Measurements from ENCODE around the gene A4GALT. TPM values are rescaled to one million over a fixed set of nuclear protein-coding genes. Genes with fewer than 3 reads are reported as not detected.

Gene A4GALT
- total RNA-seq, 2 experiments from 2014 or later = 56.0 to 61.5 TPM

DNA sequence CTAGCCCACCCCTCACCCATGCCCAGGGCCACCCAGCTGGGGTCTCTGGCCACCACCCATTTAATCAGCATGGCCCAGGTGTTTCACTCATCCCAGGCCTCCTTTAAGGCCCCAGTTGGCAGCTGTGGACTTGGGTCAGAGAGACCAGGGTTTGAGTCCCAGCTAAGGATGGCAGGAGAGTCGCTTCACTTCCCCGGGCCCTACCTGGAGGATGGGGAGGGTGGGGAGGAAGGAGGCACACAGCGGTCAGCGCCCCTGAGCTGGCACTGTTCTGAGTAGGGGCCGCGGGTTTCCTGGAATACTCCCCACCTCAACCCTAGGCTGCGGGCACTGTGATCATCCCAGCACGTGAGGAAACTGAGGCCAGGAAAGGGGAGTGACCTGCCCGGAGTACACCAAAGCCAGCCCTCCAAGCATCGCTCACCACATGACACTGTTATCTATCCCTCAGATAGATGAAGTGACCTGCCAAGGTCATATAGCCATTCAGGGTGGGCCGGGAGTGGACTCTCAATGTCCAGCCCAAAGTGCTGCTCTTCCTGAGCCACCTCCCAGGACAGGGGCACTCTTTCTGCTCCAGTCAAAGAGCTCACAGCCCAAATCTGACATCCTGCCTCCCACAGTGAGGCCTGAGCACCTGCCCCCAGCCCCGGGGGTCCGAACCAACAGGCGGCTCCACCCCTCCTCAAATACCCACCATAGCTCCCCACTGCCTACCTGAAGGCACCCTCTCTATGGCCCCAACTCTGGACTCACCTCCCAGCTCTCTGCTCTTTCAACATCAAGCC, 76.8 kb downstream of the A4GALT start:
- TF ChIP-seq, protein P1, sequence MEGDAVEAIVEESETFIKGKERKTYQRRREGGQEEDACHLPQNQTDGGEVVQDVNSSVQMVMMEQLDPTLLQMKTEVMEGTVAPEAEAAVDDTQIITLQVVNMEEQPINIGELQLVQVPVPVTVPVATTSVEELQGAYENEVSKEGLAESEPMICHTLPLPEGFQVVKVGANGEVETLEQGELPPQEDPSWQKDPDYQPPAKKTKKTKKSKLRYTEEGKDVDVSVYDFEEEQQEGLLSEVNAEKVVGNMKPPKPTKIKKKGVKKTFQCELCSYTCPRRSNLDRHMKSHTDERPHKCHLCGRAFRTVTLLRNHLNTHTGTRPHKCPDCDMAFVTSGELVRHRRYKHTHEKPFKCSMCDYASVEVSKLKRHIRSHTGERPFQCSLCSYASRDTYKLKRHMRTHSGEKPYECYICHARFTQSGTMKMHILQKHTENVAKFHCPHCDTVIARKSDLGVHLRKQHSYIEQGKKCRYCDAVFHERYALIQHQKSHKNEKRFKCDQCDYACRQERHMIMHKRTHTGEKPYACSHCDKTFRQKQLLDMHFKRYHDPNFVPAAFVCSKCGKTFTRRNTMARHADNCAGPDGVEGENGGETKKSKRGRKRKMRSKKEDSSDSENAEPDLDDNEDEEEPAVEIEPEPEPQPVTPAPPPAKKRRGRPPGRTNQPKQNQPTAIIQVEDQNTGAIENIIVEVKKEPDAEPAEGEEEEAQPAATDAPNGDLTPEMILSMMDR (conservative IDR thresholded peaks at IDR 0.05; ENCODE audit: low read length) = no peak
- TF ChIP-seq EZH2phosphoT487 (IDR thresholded peaks at IDR 0.05; ENCODE audit: borderline replicate concordance, low read depth, low read length) = no peak
- Histone ChIP-seq H3K4me2 (ENCODE audit: low read length) (no peak overlapping the region), H3K4me3 (ENCODE audit: low read depth, low read length, poor library complexity, severe bottlenecking) (no peak overlapping the region), H4K20me1 (ENCODE audit: insufficient read depth, low read length) (peaks cover 6% of the 10 kb centered on the region; the same call in 1 of the 2 replicates), H3K9me3 (ENCODE audit: low read length) (no peaks in the 10 kb centered on the region), H3K79me2 (ENCODE audit: insufficient read depth, low read depth, low read length) (peaks cover 29% of the 10 kb centered on the region; the same call in 1 of the 2 replicates), H3K36me3 (ENCODE audit: insufficient read depth, low read length) (no peaks in the 10 kb centered on the region), H3K9me2 (ENCODE audit: insufficient read depth, low read length) (no peaks in the 10 kb centered on the region), H3K4me1 (ENCODE audit: insufficient read depth, low read length, poor library complexity, severe bottlenecking) (peaks cover 28% of the 10 kb centered on the region), H2AFZ (ENCODE audit: low read length) (no peak overlapping the region), H3K27ac (ENCODE audit: low read depth, low read length, poor library complexity, severe bottlenecking) (no peak overlapping the region)
- no peak for DNase-seq (ENCODE audit: low spot score)
- CTCF ChIA-PET (ENCODE audit: unreplicated experiment) = interaction anchor here (0.6 kb wide), 1 partner anchor 380 kb away, joined by 3 read pairs; no protein-coding TSS in a partner anchor
- intact Hi-C loops (cut with micrococcal nuclease; ENCODE audit: unreplicated experiment) = no loop called here
- POLR2A ChIA-PET = interaction anchor here (2.0 kb wide), 1 partner anchor 12 kb away, joined by 6 read pairs; no protein-coding TSS in a partner anchor
- BruUV-seq (replicated peaks) = no TSS peak

DNA sequence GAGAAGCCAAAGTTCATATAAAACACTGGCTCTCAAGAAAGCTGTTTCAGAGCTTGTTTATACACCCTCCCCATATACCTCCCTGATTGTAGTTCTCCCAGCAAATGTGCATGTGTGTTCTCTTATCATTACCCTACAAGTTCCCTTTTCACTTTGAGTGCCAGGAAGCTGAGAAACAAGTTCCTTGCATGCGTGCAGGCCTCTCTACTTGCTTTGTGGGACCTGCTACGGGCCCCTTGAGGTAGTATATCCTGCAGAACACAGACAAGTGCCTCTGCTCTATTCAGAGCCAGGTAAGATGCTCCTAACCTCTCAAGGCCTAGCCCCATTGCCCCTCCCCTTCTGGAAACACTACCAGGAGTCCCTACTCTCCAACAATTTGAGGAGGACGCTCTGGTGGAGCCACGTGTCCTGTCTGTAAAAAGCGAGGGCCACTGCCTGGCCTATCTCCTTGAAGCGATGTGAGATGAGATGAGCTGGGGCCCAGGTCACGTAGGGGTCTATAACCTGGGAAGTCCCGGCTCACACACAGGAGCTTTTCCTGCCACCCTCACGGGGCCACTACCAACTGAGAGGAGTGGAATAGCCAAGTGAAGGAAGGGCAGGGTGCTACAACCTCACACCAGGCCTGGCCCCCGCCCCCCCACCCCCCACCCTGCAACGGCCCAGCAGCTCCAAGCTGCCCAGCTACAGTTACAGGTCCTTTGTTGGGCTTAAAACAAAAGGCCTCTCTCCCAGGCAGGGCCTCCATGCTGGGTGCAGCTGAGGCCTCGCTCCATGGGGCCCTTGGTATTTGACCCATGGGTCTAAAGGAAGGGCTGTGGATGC, 77.7 kb downstream of the A4GALT start:
- peaks cover 23% of the 10 kb centered on the region for H3K4me1 ChIP-seq (ENCODE audit: insufficient read depth, low read length, poor library complexity, severe bottlenecking)
- POLR2A ChIA-PET = interaction anchor here (0.6 to 2.0 kb wide), 4 partner anchors 13 to 105 kb away, joined by 3 to 6 read pairs (median 4); no protein-coding TSS in a partner anchor
- DNase-seq (ENCODE audit: low spot score) = no peak
- H2AFZ ChIP-seq (ENCODE audit: low read length) = no peak overlapping the region
- CTCF ChIA-PET (ENCODE audit: unreplicated experiment) = interaction anchor here (0.6 kb wide), 1 partner anchor 379 kb away, joined by 3 read pairs; no protein-coding TSS in a partner anchor
- no peaks in the 10 kb centered on the region for H3K36me3 ChIP-seq (ENCODE audit: insufficient read depth, low read length)
- no TSS peak for BruUV-seq (replicated peaks)
- no peak overlapping the region for H3K27ac ChIP-seq (ENCODE audit: low read depth, low read length, poor library complexity, severe bottlenecking)
- H3K79me2 ChIP-seq (ENCODE audit: insufficient read depth, low read depth, low read length) = peaks cover 21% of the 10 kb centered on the region; the same call in 1 of the 2 replicates
- TF ChIP-seq EZH2phosphoT487 (IDR thresholded peaks at IDR 0.05; ENCODE audit: borderline replicate concordance, low read depth, low read length) = no peak
- TF ChIP-seq, protein P1 (conservative IDR thresholded peaks at IDR 0.05; ENCODE audit: low read length) = no peak
- H3K4me2 ChIP-seq (ENCODE audit: low read length) = no peak overlapping the region
- intact Hi-C loops (cut with micrococcal nuclease; ENCODE audit: unreplicated experiment) = no loop called here
- peaks cover 6% of the 10 kb centered on the region; the same call in 1 of the 2 replicates for H4K20me1 ChIP-seq (ENCODE audit: insufficient read depth, low read length)
- H3K9me2 ChIP-seq (ENCODE audit: insufficient read depth, low read length) = no peaks in the 10 kb centered on the region
- H3K4me3 ChIP-seq (ENCODE audit: low read depth, low read length, poor library complexity, severe bottlenecking) = no peak overlapping the region
- no peaks in the 10 kb centered on the region for H3K9me3 ChIP-seq (ENCODE audit: low read length)

Small RNAs within 50 kb of the gene (small RNA-seq; reads per million reads assigned to genes)
- not detected for gene RF00019

Other genes starting within 250 kb of the A4GALT start
- 125 and 137 TPM in 2 replicates for gene RRP7A, start 201.1 kb downstream of the A4GALT start, total RNA-seq (2014; rRNA removed; shearing (Covaris generic))
- 149 and 172 TPM in 2 replicates for gene RRP7A, start 201.1 kb downstream of the A4GALT start, total RNA-seq (2022)
- 93.9 and 98.0 TPM in 2 replicates for gene SERHL2, start 166.9 kb downstream of the A4GALT start, total RNA-seq (2014; rRNA removed; shearing (Covaris generic))
- 36.4 and 39.5 TPM in 2 replicates for gene SERHL2, start 166.9 kb downstream of the A4GALT start, total RNA-seq (2022)
- 52.7 and 70.7 TPM in 2 replicates for gene POLDIP3, start 106.0 kb downstream of the A4GALT start, total RNA-seq (2014; rRNA removed; shearing (Covaris generic))
- gene POLDIP3, start 106.0 kb downstream of the A4GALT start, total RNA-seq (2022) = 73.5 and 74.1 TPM in 2 replicates
- gene ATP5MGL, start 80.3 kb downstream of the A4GALT start, total RNA-seq (2014; rRNA removed; shearing (Covaris generic)) = 0.92 and 0.93 TPM in 2 replicates
- gene ATP5MGL, start 80.3 kb downstream of the A4GALT start, total RNA-seq (2022) = 1.1 and 1.8 TPM in 2 replicates
- 28.5 and 38.0 TPM in 2 replicates for gene CYB5R3, start 71.5 kb downstream of the A4GALT start, total RNA-seq (2014; rRNA removed; shearing (Covaris generic))
- gene CYB5R3, start 71.5 kb downstream of the A4GALT start, total RNA-seq (2022) = 68.9 and 74.7 TPM in 2 replicates
- 24.2 and 29.9 TPM in 2 replicates for gene ARFGAP3, start 136.4 kb upstream of the A4GALT start, total RNA-seq (2014; rRNA removed; shearing (Covaris generic))
- gene ARFGAP3, start 136.4 kb upstream of the A4GALT start, total RNA-seq (2022) = 47.0 and 49.0 TPM in 2 replicates

All from OCI-LY7 (cell line).